GM06990 (cell line): ENCODE data around the gene FANCD2.
"Not testable (repeated sequence)": the region's sequence is repeated elsewhere in the genome, so short reads cannot be mapped to it uniquely, and the experiment has no call there.

ENCODE experiments used
- DNase-seq: peaks from one replicate; pipeline ENCODE4 v3.0.0-alpha.2; 2011; ENCODE audit not compliant: insufficient read length; ENCODE audit errors: extremely low read depth
- H3K27me3 ChIP-seq: replicated peaks from 2 replicates; pipeline ENCODE4 v1.6.0; 2011; ENCODE audit warnings: low read length; ENCODE audit not compliant: control insufficient read depth, insufficient read depth
- H3K36me3 ChIP-seq: 2 replicates; pipeline ENCODE4 v1.5.1; 2011; ENCODE audit warnings: low read length; ENCODE audit not compliant: control insufficient read depth, insufficient read depth
- H3K4me3 ChIP-seq: replicated peaks from 2 replicates; pipeline ENCODE4 v1.5.1; 2011; ENCODE audit warnings: low read depth, mild to moderate bottlenecking, control low read depth, low read length
- TF ChIP-seq, protein P1 (sequence below): IDR thresholded peaks from 2 replicates; pipeline ENCODE4 v1.5.1; 2011; ENCODE audit warnings: low read length, control low read depth, mild to moderate bottlenecking, inconsistent platforms; ENCODE audit not compliant: insufficient read depth, poor library complexity, severe bottlenecking

The FANCD2 gene

DNA sequence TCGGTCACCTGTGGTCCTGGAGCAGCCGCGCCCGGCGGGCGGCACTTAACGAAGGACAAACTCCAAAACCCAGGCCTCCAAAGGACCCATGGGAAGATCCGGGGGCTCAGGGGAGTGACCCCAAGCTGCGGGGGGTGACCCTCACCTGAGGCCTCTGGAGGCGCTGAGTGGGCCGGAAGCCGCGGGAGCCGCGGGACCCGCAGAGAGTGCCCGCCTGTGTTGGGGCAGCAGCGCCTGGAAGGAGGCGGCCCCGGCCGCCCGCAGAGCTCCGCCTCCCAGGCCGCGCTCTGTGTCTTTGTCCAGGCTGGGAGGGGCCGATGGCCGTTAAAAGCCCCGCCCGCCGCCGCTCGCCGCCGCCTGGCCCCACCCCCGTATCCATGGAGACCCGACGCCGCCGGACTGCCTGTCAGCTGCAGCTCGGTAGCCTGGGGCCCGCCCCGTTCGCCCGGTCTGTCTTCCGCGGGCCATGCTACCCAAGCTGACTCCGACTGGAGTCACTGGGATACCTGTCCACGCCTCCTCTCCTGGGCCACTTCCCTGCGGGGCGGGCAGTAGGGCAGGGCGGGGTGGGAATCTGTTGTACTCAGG is 15.3 kb upstream of the FANCD2 start:
- H3K36me3 ChIP-seq = no peaks in the 10 kb centered on the region
- no peaks in the 10 kb centered on the region for H3K27me3 ChIP-seq
- peak; percentile 89 for DNase-seq
- TF ChIP-seq, protein P1, sequence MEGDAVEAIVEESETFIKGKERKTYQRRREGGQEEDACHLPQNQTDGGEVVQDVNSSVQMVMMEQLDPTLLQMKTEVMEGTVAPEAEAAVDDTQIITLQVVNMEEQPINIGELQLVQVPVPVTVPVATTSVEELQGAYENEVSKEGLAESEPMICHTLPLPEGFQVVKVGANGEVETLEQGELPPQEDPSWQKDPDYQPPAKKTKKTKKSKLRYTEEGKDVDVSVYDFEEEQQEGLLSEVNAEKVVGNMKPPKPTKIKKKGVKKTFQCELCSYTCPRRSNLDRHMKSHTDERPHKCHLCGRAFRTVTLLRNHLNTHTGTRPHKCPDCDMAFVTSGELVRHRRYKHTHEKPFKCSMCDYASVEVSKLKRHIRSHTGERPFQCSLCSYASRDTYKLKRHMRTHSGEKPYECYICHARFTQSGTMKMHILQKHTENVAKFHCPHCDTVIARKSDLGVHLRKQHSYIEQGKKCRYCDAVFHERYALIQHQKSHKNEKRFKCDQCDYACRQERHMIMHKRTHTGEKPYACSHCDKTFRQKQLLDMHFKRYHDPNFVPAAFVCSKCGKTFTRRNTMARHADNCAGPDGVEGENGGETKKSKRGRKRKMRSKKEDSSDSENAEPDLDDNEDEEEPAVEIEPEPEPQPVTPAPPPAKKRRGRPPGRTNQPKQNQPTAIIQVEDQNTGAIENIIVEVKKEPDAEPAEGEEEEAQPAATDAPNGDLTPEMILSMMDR = no peak
- peak overlapping the region; percentile 63 for H3K4me3 ChIP-seq

DNA sequence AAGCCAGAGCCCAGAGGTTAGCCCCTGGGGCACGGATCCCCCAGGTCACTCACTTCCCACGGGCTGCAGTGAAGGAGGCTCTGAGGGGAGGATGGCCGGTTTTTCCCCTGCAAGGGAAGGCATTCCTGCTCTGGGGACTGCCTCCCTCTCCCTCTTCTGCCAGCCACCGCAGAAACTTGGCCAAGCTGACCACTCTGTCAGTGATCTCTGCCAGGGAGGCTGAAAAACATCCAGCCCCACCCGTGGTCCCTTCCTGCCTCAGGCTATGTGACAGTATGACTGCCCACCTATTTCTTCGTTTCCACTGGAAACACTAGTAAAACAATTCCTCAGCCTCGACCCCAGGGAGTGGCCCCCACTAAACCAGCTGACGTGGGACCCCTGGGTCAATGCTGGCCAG is 14.6 kb upstream of the FANCD2 start:
- no peak for DNase-seq
- H3K4me3 ChIP-seq = no peak overlapping the region
- no peaks in the 10 kb centered on the region for H3K36me3 ChIP-seq
- no peaks in the 10 kb centered on the region for H3K27me3 ChIP-seq
- TF ChIP-seq, protein P1 = no peak

DNA sequence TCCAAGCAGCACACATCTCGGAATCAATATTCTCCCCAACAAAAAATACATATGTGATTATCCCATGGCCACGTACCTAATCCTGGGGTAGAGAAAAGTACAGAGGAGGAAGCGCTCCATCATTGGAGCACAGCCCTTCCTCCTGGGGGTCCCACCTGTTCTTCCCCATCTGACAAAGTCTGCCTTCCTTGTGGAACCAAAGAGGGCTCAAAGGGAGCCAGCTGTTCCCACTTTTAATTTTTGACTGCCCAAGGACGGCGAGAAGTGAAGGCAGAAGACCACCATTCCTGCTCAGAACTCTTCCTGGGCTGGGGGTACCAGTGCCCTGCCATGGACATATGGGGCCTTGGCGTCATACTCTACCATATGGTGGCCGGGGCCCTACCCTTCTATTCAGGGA is 14.1 kb upstream of the FANCD2 start:
- DNase-seq = no peak
- Histone ChIP-seq H3K27me3 (no peaks in the 10 kb centered on the region), H3K4me3 (no peak overlapping the region), H3K36me3 (no peaks in the 10 kb centered on the region)
- TF ChIP-seq, protein P1 = no peak

DNA sequence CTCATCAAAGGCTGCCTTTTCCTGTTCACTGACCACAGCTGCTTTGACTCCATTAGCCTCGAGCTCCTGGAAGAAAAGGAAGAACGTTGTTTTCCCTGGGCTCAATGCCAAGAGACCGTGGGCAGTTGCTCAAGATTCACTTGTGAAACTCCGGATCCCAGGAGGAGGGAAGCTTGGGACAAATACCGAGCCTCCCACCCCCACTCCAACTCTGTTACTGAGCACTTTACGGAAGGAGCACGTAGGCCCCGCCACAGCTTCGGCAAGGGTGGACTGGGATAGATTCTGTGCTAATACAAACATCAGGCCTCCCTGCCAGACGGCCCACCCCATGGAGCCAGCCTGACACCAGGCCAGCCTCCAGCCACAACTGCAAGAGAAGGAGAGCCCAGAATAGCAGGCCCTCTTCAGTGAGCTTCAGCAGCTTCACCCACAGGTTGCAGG is 10.8 kb upstream of the FANCD2 start:
- no peaks in the 10 kb centered on the region for H3K27me3 ChIP-seq
- DNase-seq = no peak
- TF ChIP-seq, protein P1 = no peak
- peaks cover 7% of the 10 kb centered on the region for H3K36me3 ChIP-seq
- no peak overlapping the region for H3K4me3 ChIP-seq

DNA sequence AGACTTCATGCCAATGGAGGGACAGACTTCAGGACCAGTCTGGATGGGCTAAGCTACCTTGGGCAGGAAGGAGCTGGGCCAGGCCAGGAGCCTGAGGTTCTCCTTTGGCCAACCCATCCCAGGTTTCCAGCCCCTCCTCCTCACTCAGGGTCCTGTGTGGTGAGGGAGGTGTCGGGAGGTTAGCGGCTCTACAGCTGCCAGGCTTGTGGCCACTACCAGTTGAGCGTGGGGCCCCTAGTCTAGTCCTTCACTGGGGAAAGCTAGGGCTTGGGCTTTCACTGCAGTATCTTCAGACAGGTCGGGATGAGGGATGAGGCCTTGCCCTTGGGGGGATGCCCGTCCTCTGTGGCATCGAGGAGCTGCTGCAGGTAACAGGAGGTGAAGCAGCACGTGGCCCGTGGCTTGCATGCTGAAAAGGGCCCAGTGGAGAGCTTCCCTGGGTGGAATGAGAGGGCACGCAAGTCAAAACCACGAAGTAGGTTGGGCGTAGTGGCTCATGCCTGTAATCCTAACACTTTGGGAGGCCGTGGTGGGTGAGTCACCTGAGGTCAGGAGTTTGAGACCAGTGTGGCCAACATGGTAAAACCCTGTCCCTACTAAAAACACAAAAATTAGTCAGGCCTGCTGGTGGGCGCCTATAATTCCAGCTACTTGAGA is 8.5 kb upstream of the FANCD2 start:
- H3K36me3 ChIP-seq = peaks cover 11% of the 10 kb centered on the region
- TF ChIP-seq, protein P1 = no peak
- H3K4me3 ChIP-seq = no peak overlapping the region
- H3K27me3 ChIP-seq = no peaks in the 10 kb centered on the region
- no peak for DNase-seq

DNA sequence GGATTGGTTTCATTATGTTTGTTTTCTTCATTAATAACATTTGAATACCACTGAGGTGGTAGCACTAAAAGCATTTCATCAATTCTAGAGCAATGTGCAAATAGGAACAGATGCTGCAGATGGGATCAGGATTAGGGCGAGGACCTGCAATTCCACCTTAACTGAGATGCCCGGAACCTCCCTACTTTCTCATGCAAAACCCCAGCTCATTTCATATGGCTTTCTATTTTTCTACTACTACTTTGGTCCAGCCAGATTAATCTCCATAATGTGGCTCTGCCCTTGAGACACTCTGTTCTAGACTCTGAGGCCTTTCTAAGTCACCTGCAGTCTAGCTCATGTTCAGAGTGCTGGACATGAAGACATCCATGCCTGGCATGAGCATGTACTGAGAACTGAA is 7.4 kb upstream of the FANCD2 start:
- DNase-seq, H3K4me3 ChIP-seq, H3K27me3 ChIP-seq: not testable (repeated sequence)
- peaks cover 16% of the 10 kb centered on the region for H3K36me3 ChIP-seq
